ENCODE data around the gene TAAR9.
"Not testable (repeated sequence)": the region's sequence is repeated elsewhere in the genome, so short reads cannot be mapped to it uniquely, and the experiment has no call there.

Gene TAAR9

GRCh38 chr6:132525866-132526265 lies 12.2 kb upstream of the TAAR9 start:
- POLR2A ChIA-PET = no interaction called here
- TF ChIP-seq, protein P1, sequence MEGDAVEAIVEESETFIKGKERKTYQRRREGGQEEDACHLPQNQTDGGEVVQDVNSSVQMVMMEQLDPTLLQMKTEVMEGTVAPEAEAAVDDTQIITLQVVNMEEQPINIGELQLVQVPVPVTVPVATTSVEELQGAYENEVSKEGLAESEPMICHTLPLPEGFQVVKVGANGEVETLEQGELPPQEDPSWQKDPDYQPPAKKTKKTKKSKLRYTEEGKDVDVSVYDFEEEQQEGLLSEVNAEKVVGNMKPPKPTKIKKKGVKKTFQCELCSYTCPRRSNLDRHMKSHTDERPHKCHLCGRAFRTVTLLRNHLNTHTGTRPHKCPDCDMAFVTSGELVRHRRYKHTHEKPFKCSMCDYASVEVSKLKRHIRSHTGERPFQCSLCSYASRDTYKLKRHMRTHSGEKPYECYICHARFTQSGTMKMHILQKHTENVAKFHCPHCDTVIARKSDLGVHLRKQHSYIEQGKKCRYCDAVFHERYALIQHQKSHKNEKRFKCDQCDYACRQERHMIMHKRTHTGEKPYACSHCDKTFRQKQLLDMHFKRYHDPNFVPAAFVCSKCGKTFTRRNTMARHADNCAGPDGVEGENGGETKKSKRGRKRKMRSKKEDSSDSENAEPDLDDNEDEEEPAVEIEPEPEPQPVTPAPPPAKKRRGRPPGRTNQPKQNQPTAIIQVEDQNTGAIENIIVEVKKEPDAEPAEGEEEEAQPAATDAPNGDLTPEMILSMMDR (IDR thresholded peaks at IDR 0.05; ENCODE audit: insufficient read depth, low read length, missing control alignments) = no peak
- H3K4me3 ChIP-seq (ENCODE audit: low read depth, low read length) = no peak overlapping the region
- DNase-seq (ENCODE audit: low read depth, low spot score) = no peak
- CTCF ChIA-PET = interaction anchor here (0.6 to 1.4 kb wide), 3 partner anchors 143 to 270 kb away, joined by 3 to 6 read pairs (median 3); no protein-coding TSS in a partner anchor

- no peak overlapping the region for H3K4me3 ChIP-seq (ENCODE audit: low read depth, low read length)
- ChIA-PET POLR2A (no interaction called here), CTCF (interaction anchor here (0.6 to 3.3 kb wide), 5 partner anchors 9 to 143 kb away, joined by 3 to 10 read pairs (median 4); partner anchors contain the start of genes STX7 and TAAR9)
- DNase-seq (ENCODE audit: low read depth, low spot score) = no peak
- TF ChIP-seq, protein P1 (IDR thresholded peaks at IDR 0.05; ENCODE audit: insufficient read depth, low read length, missing control alignments) = no peak
Observed at GRCh38 chr6:132526461-132526860, 11.6 kb upstream of the TAAR9 start.

DNA sequence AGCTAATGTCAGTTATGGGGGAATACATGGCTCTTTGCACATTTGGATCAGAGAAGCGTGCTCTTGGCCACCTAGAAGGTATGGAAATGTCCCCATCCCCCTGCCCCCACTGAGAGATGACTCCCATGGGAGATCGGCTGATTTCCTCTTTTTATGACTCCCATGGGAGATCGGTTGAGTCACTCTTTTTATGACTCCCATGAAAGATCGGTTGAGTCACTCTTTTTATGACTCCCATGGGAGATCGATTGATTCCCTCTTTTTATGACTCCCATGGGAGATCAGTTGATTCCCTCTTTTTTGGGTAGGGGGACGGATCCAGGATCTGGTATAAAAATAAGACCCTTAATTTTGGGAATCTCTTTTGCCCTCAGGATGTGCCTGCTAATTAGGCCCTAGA lies 10.3 kb upstream of the TAAR9 start:
- no peak overlapping the region for H3K4me3 ChIP-seq (ENCODE audit: low read depth, low read length)
- no peak for DNase-seq (ENCODE audit: low read depth, low spot score)
- POLR2A ChIA-PET = interaction anchor here (0.8 kb wide), 1 partner anchor 15 kb away, joined by 5 read pairs; the partner anchor contains the start of gene STX7
- TF ChIP-seq, protein P1 (IDR thresholded peaks at IDR 0.05; ENCODE audit: insufficient read depth, low read length, missing control alignments) = no peak
- CTCF ChIA-PET = interaction anchor here (0.8 to 3.3 kb wide), 8 partner anchors 8 to 618 kb away, joined by 3 to 10 read pairs (median 4); partner anchors contain the start of genes STX7 and TAAR9

DNA sequence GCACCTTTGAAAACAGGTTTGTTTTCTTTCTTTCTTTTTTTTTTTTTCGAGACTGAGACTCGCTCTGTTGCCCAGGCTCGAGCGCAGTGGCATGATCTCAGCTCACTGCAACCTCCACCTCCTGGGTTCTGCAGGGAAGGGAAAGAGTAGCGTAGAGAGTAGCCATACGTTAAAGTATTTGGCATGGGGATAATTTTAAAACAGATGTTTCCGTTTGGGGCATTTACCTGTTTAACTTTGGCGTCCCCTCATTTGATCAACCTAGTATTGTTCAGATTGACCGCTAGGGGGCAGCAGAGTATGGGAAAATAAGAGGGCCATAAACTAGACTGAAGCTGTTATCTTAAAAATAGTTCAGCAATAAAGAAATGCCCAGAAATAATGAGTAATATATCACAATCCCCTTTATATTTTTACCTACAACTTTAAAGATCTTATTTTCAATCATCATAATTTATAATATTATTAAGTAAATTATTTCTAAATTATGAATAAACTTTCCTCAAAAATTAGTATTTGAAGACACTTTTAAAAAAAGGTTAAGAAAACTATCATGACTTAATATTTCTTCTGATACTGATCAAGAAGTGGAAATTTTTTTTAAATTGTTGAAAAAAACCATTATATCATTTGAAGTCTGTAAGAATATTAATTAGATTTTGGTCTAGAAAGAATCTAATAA lies 7.6 kb upstream of the TAAR9 start:
- POLR2A ChIA-PET = no interaction called here
- DNase-seq (ENCODE audit: low read depth, low spot score) = no peak
- no peak overlapping the region for H3K4me3 ChIP-seq (ENCODE audit: low read depth, low read length)
- CTCF ChIA-PET = interaction anchor here (0.7 to 3.0 kb wide), 23 partner anchors 11 to 293 kb away, joined by 3 to 46 read pairs (median 5); partner anchors contain the start of genes SLC18B1, STX7 and TAAR8
- TF ChIP-seq, protein P1 (IDR thresholded peaks at IDR 0.05; ENCODE audit: insufficient read depth, low read length, missing control alignments) = peak; percentile 66

DNA sequence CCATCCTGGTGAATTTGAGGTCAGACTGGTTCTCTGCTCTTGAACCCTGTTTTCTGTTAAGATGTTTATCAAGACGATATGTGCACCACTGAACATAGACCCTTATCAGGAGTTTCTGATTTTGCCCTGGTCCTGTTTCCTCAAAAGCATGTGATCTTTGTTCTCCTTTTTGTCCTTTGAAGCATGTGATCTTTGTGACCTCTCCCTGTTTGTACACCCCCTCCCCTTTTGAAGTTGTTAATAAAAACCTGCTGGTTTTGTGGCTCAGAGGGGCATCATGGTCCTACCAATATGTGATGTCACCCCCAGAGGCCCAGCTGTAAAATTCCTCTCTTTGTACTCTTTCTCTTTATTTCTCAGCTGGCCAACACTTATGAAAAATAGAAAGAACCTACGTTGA lies 3.5 kb upstream of the TAAR9 start:
- CTCF ChIA-PET; DNase-seq (ENCODE audit: low read depth, low spot score); POLR2A ChIA-PET; H3K4me3 ChIP-seq (ENCODE audit: low read depth, low read length): not testable (repeated sequence)

- no peak for DNase-seq (ENCODE audit: low read depth, low spot score)
- no peak overlapping the region for H3K4me3 ChIP-seq (ENCODE audit: low read depth, low read length)
- POLR2A ChIA-PET = no interaction called here
- CTCF ChIA-PET = interaction anchor here (1.2 to 2.2 kb wide), 2 partner anchors 10 to 262 kb away, joined by 5 to 7 read pairs; partner anchors contain the start of gene SLC18B1
- TF ChIP-seq, protein P1 (IDR thresholded peaks at IDR 0.05; ENCODE audit: insufficient read depth, low read length, missing control alignments) = no peak
Observed at GRCh38 chr6:132537145-132537544, 932 bp upstream of the TAAR9 start.

All from AG04449 (cell line).